Activated naive CD8-positive, alpha-beta T cell treated with anti-CD3 and anti-CD28 coated beads, Interleukin-2, amount 50 U/mL, for 24 hours (primary cell): Measurements from ENCODE around the gene PLA2G5.
A peak's percentile ranks its signal among the peaks of the same experiment; 100 is the strongest.

Experiments used
- ATAC-seq: fragments of 150-1000 bp; cut with Tn5 transposase; one replicate; pipeline ENCODE4 v1.10.0; 2021
- DNase-seq: peaks from one replicate; pipeline ENCODE4 v3.0.0; 2021
- H3K27ac Mint-ChIP-seq: one replicate; pipeline ENCODE4 v1.8.0; 2021; ENCODE audit warnings: mild to moderate bottlenecking, mixed read lengths
- H3K27me3 Mint-ChIP-seq: one replicate; pipeline ENCODE4 v1.8.0; 2021; ENCODE audit warnings: mixed read lengths
- H3K36me3 Mint-ChIP-seq: one replicate; pipeline ENCODE4 v1.8.0; 2021; ENCODE audit warnings: low read depth, mixed read lengths
- H3K4me1 Mint-ChIP-seq: one replicate; pipeline ENCODE4 v1.8.0; 2021; ENCODE audit warnings: mixed read lengths
- H3K4me3 Mint-ChIP-seq: one replicate; pipeline ENCODE4 v1.8.0; 2021; ENCODE audit warnings: mild to moderate bottlenecking, moderate library complexity, mixed read lengths
- H3K9me3 Mint-ChIP-seq: one replicate; pipeline ENCODE4 v1.8.0; 2021; ENCODE audit warnings: mixed read lengths

Gene PLA2G5

DNA sequence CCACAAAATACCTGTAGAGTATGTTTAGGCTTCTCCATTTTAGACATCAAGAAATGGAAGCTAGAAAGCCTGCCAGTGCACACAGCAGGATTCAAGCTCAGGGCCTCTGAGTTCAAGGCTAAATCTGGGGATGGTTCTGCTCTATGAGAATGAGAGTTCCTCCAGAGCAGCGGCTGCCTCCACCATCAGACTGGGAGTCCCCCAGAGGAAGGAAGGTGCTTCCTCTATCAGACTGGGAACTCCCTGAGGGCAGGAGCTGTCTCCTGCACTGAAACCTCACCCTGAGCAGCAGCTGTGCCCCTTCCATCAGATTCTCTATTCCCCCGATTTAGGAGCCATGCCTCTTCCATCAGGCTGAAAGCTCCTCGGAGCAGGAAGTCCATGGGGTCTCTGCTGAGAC lies 20.1 kb downstream of the PLA2G5 start:
- no peak for ATAC-seq
- H3K27me3 Mint-ChIP-seq: peaks cover 12% of the 10 kb centered on the region
- no peak overlapping the region for H3K27ac Mint-ChIP-seq
- no peak for DNase-seq
- H3K4me3 Mint-ChIP-seq: no peak overlapping the region
- H3K4me1 Mint-ChIP-seq: no peaks in the 10 kb centered on the region
- no peaks in the 10 kb centered on the region for H3K9me3 Mint-ChIP-seq
- H3K36me3 Mint-ChIP-seq: no peaks in the 10 kb centered on the region

DNA sequence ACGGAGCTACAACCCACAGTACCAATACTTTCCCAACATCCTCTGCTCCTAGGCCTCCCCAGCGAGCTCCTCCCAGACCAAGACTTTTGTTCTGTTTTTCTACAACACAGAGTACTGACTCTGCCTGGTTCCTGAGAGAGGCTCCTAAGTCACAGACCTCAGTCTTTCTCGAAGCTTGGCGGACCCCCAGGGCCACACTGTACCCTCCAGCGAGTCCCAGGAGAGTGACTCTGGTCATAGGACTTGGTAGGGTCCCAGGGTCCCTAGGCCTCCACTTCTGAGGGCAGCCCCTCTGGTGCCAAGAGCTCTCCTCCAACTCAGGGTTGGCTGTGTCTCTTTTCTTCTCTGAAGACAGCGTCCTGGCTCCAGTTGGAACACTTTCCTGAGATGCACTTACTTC lies 20.6 kb downstream of the PLA2G5 start:
- Mint-ChIP-seq H3K27ac (no peak overlapping the region), H3K36me3 (no peaks in the 10 kb centered on the region), H3K27me3 (peaks cover 12% of the 10 kb centered on the region), H3K9me3 (no peaks in the 10 kb centered on the region), H3K4me3 (no peak overlapping the region), H3K4me1 (no peaks in the 10 kb centered on the region)
- no peak for ATAC-seq
- DNase-seq: no peak

DNA sequence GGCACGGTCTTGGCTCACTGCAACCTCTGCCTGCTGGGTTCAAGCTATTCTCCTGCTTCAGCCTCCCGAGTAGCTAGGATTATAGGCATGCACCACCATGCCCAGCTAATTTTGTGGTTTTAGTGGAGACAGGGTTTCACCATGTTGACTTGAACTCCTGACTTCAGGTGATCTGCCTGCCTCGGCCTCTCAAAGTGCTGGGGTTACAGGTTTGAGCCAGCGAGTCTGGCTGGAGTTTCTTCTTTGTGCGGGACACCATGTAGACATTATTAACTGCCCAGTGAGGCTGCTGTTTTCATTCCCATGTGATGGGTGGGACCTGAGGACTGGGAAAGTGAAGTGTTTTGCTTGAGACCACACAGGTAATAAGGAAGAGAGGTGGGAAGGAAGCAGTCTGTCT lies 23.3 kb downstream of the PLA2G5 start:
- DNase-seq (no peak), ATAC-seq (no peak)
- H3K4me3 Mint-ChIP-seq: no peak overlapping the region
- H3K27me3 Mint-ChIP-seq: peaks cover 12% of the 10 kb centered on the region
- no peaks in the 10 kb centered on the region for H3K36me3 Mint-ChIP-seq
- H3K4me1 Mint-ChIP-seq: no peaks in the 10 kb centered on the region
- H3K27ac Mint-ChIP-seq: no peak overlapping the region
- H3K9me3 Mint-ChIP-seq: no peaks in the 10 kb centered on the region

DNA sequence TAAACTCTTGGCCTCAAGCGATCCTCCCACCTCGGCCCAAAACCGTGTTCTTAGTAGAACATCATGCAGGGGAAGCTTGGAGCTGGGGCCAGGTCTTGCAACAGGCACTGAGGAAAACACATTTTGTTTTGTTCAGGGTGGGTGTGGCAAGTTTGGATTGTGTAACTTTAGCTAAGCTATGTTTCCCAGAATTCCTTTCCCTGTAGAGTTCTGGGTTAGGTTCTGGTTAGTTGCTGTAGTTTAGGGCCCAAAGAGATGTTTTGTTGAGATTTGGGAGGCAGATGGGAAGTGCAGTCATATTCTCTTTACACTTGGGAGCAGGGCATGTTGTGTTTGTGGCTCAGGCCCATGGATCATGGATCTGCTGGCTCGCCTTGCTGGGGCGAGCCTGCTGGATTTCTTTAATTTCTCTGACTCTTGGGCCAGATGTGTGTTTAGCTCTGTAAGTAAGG lies 24.0 kb downstream of the PLA2G5 start:
- Mint-ChIP-seq H3K27ac (no peak overlapping the region), H3K36me3 (no peaks in the 10 kb centered on the region), H3K4me1 (no peaks in the 10 kb centered on the region), H3K4me3 (no peak overlapping the region), H3K27me3 (peaks cover 12% of the 10 kb centered on the region), H3K9me3 (no peaks in the 10 kb centered on the region)
- ATAC-seq: no peak
- DNase-seq: no peak

DNA sequence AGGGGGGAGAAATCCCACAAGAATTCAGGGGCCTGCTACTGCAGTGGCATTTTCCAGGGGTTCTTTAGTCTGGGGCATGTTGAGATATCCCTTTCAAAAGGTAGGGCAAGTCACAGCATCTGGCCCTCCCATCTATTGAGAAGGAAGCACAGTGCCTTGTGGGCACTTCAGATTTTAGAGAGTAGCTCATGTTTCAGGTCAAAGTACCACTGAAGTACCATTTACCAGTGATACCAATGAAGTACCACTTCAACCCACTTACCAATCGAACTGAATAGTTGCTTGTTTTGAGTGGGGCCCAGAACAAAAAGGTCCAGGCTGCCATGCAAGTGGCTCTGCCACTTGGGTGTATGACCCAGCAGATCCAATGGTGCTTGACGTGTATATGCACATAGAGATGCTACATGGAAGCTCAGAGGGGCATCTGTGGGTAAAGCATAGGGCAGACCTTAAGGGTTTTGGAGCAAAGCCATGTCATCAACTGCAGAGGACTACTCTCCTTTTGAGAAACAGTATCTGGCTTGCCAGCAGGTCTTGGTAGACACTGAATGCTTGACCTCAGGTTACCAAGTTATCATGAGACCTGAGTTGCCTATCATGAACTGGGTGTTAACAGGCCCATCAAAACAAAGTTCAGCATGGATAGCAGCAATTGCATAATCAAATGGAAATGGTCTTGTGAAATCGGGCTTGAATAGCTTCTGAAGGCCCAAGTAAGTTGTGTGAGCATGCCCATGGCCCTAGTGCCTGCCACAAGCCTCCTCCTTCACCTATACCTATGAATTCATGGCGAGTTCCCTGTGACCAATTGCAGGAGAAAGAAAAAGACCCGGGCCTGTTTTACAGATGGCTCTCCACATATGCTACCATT lies 25.8 kb downstream of the PLA2G5 start:
- ATAC-seq (no peak), DNase-seq (no peak)
- no peak overlapping the region for H3K27ac Mint-ChIP-seq
- no peak overlapping the region for H3K4me3 Mint-ChIP-seq
- H3K27me3 Mint-ChIP-seq: peaks cover 10% of the 10 kb centered on the region
- H3K4me1 Mint-ChIP-seq: no peaks in the 10 kb centered on the region
- no peaks in the 10 kb centered on the region for H3K9me3 Mint-ChIP-seq
- H3K36me3 Mint-ChIP-seq: no peaks in the 10 kb centered on the region

DNA sequence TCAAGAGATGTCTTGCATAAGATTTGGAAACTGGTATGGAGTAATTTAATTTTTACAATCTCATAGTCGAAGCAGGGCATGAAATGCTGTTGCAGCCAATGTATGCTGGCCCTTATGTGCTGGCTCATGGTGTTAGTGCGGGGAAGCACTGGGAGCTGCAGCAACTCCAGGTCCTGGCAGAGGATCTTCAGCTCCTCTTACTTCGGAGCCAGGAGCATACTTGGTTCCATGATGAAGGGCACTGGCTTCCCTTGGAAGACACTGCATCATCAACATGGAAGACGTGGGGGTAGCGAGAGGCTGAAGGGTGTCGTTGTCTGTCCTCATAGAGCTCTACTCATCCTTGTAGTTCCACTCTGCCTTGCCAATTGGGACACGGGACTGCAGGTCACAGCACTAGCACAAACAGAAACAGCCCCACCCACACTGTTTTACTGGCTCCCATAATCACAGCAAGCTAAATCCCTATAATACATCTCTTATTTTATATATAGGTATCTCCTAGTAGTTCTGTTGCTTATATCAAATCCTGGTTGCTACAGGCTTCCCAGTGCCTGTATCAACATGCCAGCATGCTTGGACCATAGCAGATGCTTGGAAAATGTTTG lies 26.9 kb downstream of the PLA2G5 start:
- H3K27ac Mint-ChIP-seq: no peak overlapping the region
- H3K4me3 Mint-ChIP-seq: no peak overlapping the region
- H3K27me3 Mint-ChIP-seq: peaks cover 10% of the 10 kb centered on the region
- DNase-seq (no peak), ATAC-seq (no peak)
- H3K9me3 Mint-ChIP-seq: no peaks in the 10 kb centered on the region
- H3K4me1 Mint-ChIP-seq: peaks cover 3% of the 10 kb centered on the region
- no peaks in the 10 kb centered on the region for H3K36me3 Mint-ChIP-seq

DNA sequence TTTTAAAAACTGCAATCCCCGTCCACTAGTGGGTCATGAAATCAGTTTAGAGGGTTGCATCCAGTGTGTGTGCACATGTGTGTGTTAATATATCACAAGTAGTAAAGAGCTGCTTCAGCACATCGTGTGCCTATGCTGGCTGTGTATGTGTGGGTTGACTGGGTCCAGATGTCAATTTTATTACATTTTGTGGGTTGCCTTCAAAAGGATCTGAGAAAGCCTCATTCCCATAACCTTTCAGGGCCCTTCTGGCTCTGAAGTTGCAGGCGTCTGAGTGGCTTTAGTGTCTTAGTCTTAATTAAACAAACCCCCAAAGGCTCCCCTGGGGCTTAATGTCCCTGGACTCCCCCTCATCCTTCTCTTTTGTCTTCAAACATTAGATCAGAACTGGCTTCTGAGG lies 29.5 kb downstream of the PLA2G5 start:
- Mint-ChIP-seq H3K27ac (no peak overlapping the region), H3K9me3 (no peaks in the 10 kb centered on the region), H3K27me3 (peaks cover 2% of the 10 kb centered on the region), H3K4me3 (no peak overlapping the region), H3K4me1 (peaks cover 3% of the 10 kb centered on the region), H3K36me3 (no peaks in the 10 kb centered on the region)
- DNase-seq (no peak), ATAC-seq (no peak)

DNA sequence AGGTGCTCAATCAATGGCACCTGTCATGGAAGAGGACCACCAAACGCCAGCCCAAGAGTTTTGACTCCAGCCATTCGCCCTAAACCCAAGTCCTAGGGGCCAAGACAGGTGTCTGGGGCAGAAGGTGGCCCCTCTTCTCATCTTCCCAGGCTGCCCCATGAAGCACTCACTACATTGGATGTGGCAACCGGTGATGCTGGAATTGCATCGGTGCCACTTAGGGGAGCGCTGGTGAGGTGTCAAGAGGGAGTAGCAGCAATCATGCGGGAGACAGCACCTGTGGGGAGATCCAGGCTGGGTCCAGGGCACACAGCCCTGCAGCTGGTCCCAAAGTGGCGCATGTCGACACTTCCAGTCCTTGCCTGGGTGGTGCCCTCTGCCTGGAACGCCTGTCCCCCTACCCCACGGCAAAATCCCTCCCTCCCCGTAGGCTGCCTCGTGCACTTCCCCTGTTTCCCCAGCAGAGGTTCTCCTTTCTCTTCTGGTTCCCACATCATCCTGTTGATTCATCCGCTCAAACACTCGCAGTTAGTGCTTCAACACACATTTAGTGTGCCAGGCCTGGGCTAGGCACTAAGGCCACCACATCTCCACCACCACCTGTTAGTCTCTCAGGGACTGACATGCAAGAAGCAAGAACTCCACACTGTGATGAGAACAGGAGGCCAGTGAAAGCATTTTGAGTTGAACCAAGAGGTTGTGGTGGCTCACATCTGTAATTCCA lies 30.8 kb downstream of the PLA2G5 start:
- DNase-seq: peak; percentile 19
- Mint-ChIP-seq H3K27ac (no peak overlapping the region), H3K27me3 (peaks cover 2% of the 10 kb centered on the region), H3K36me3 (no peaks in the 10 kb centered on the region), H3K4me1 (peaks cover 3% of the 10 kb centered on the region), H3K4me3 (no peak overlapping the region), H3K9me3 (no peaks in the 10 kb centered on the region)
- peak; percentile 46 for ATAC-seq

DNA sequence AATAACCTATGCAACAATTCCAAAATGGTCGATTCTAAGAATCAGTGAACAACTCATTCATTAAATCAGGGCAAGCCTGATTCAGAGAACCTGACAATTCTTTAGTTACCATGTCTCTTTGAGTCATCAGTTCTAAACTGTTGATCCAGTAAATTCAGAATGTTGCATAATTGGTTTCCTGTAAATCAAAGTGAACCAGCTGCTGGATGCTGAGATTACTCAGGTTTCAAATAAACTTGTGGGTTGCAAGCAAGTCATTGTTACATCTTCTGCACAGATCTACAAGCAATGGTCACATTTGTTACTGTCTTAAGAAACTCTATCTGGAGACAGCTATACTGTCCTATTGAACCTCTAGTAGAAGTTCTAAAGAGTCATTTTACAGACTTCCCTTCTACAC lies 32.9 kb downstream of the PLA2G5 start:
- Mint-ChIP-seq H3K27me3 (peaks cover 4% of the 10 kb centered on the region), H3K27ac (no peak overlapping the region), H3K4me1 (peaks cover 3% of the 10 kb centered on the region), H3K4me3 (no peak overlapping the region), H3K9me3 (no peaks in the 10 kb centered on the region), H3K36me3 (no peaks in the 10 kb centered on the region)
- ATAC-seq (no peak), DNase-seq (no peak)

DNA sequence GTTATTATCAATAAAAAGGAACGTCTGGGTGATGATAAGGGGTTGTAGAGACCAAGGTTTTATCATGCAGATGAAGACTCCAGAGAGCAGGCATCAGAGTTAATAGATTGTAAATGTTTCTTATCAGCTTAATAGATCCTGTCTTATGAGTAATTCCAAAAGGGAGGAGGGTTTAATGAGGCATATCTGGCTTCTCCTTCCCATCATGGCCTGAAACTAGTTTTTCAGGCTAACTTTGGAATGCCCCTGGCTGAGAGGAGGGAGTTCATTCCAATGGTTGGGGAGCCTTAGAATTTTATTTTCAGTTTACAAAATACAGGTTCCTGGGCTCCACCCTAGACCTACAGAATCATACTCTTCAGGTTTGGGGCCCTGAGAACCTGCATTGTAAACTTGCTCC lies 35.9 kb downstream of the PLA2G5 start:
- Mint-ChIP-seq H3K9me3 (no peaks in the 10 kb centered on the region), H3K36me3 (no peaks in the 10 kb centered on the region), H3K4me1 (peaks cover 3% of the 10 kb centered on the region), H3K27me3 (peaks cover 8% of the 10 kb centered on the region), H3K27ac (no peak overlapping the region), H3K4me3 (no peak overlapping the region)
- DNase-seq (no peak), ATAC-seq (no peak)

DNA sequence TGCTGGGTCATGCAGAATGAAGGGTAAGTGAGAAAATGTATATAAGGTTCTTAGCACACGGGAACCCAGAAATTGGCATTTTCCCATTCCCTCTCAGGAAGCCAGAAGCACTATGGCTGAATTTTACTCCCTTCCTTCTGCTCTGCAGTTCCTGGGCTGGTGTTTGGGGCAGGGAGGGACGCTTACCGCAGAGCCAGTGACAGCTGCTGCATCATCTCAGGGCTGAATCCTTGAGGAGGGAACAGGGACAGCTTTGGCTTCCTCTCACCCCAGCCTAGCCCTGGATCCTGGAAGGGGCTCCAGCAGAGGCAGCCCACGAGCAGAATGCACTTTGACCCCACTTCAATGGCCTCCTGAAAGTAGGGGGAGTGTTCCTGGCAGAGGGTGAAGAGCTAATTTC lies 37.4 kb downstream of the PLA2G5 start:
- DNase-seq (no peak), ATAC-seq (no peak)
- Mint-ChIP-seq H3K27me3 (peaks cover 8% of the 10 kb centered on the region), H3K27ac (no peak overlapping the region), H3K36me3 (no peaks in the 10 kb centered on the region), H3K4me1 (no peaks in the 10 kb centered on the region), H3K9me3 (no peaks in the 10 kb centered on the region), H3K4me3 (no peak overlapping the region)

DNA sequence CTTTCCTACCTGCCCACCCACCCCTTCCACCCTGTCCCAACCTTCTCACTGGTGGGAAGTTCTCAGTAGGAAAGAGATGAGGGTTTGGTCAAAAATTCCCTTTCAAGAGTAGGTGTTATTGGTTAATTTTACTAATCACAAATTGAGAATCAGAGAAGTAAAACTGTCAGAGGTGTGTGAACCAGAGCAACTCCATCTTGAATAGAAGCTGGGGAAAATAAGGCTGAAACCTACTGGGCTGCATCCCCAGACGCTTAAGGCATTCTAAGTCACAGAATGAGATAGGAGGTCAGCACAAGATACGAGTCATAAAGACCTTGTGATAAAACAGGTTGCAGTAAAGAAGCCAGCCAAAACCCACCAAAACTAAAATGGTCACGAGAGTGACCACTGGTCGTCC lies 37.8 kb downstream of the PLA2G5 start:
- no peak overlapping the region for H3K27ac Mint-ChIP-seq
- H3K9me3 Mint-ChIP-seq: no peaks in the 10 kb centered on the region
- H3K4me3 Mint-ChIP-seq: no peak overlapping the region
- H3K27me3 Mint-ChIP-seq: peaks cover 8% of the 10 kb centered on the region
- DNase-seq: no peak
- no peak for ATAC-seq
- no peaks in the 10 kb centered on the region for H3K4me1 Mint-ChIP-seq
- H3K36me3 Mint-ChIP-seq: no peaks in the 10 kb centered on the region

DNA sequence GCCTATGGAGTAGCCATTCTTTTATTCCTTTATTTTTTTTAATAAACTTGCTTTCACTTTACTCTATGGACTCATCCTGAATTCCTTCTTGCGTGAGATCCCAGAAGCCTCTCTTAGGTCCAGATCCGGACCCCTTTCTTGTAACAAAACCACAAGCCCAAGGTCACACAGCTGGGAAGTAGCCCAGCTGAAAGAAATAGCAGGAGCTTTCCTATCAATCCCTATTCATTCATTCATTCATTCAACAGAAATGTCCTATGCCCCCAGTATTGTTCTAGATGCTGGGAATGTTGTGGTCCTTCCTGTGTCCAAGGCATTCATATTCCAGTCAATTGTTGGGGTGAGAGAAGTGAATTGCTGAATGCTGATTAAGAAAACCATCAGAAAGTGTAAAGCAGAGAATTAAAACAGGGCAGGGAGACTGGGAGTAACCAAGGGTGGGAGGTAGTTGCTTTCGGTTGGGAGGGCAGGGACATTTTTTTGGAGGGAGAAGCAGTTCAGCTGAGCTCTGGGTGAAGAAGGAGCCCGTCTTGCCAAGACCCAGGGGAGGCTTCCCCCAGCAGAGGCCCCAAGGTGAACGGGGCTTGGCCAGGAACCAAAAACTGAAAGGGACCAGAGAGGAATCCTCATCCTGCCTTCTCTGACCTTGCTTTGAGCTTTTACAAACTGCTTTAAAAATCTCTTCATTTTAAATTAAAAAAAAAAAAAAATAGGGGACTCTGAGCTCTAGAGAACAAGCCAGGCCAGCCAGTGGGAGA lies 38.6 kb downstream of the PLA2G5 start:
- H3K27me3 Mint-ChIP-seq: peaks cover 10% of the 10 kb centered on the region
- ATAC-seq: no peak
- DNase-seq: no peak
- H3K9me3 Mint-ChIP-seq: no peaks in the 10 kb centered on the region
- no peak overlapping the region for H3K4me3 Mint-ChIP-seq
- no peaks in the 10 kb centered on the region for H3K4me1 Mint-ChIP-seq
- no peaks in the 10 kb centered on the region for H3K36me3 Mint-ChIP-seq
- H3K27ac Mint-ChIP-seq: no peak overlapping the region

DNA sequence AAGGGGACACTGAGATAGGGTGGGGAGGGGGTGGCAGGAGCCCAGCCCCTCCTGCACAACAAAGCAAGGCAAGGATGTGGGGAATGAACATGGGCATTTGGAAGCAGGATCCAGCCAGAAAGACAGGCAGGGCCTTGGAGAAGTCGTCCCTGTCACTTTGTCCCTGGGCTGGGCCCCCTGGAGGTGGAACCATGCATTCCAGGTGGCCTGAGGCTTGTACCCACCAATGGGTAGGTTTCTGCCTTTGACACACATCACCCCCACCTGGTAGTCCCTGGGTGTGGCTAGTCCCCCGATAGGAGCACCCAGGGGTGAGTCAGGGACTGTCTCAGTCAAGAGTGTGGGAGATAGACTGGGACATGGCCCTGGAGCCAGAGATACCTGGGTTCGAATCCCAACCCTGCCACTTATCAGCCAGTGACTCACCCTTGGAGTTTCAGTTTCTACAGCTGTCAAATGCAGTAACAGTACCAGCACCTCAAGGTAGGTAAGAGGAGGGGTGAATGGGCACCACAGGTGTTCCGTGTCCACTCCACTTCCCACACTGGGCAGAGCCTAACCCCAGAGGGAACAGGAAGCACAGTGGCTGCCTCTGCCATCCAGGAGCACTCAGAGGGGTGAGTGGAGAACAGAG lies 39.3 kb downstream of the PLA2G5 start:
- H3K27me3 Mint-ChIP-seq: peaks cover 13% of the 10 kb centered on the region

More for the DNA sequence above, 39.3 kb downstream of the PLA2G5 start:
- ATAC-seq: peak; percentile 20
- Mint-ChIP-seq H3K36me3 (no peaks in the 10 kb centered on the region), H3K27ac (no peak overlapping the region), H3K4me1 (no peaks in the 10 kb centered on the region), H3K4me3 (no peak overlapping the region), H3K9me3 (no peaks in the 10 kb centered on the region)
- no peak for DNase-seq
